ENCODE measurements around the gene ATG10.

ATG10 gene

DNA sequence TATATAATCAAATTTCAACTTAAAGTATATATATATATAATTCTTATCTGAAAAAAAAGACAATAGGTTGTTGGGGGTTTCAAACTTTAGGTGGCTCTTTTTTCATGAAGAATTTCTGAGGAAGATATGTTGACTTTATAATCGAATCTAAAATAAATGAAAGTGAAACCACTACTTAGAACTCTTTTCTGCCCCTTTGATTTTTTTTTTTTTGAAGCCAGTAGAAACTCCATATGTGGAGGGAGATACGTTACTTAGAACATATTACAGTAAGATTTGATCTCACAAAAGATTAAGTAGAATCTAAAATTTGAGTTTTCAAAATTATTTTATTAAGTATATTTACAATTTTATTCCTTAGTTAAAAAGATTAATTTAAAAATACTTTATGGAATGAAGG is 96.9 kb downstream of the ATG10 start:
- no peaks in the 10 kb centered on the region for H3K27me3 Mint-ChIP-seq (ENCODE audit: low read depth)
- H3K27ac Mint-ChIP-seq: no peak overlapping the region
- no peaks in the 10 kb centered on the region for H3K36me3 Mint-ChIP-seq (ENCODE audit: low read depth)
- TF ChIP-seq, protein P1, sequence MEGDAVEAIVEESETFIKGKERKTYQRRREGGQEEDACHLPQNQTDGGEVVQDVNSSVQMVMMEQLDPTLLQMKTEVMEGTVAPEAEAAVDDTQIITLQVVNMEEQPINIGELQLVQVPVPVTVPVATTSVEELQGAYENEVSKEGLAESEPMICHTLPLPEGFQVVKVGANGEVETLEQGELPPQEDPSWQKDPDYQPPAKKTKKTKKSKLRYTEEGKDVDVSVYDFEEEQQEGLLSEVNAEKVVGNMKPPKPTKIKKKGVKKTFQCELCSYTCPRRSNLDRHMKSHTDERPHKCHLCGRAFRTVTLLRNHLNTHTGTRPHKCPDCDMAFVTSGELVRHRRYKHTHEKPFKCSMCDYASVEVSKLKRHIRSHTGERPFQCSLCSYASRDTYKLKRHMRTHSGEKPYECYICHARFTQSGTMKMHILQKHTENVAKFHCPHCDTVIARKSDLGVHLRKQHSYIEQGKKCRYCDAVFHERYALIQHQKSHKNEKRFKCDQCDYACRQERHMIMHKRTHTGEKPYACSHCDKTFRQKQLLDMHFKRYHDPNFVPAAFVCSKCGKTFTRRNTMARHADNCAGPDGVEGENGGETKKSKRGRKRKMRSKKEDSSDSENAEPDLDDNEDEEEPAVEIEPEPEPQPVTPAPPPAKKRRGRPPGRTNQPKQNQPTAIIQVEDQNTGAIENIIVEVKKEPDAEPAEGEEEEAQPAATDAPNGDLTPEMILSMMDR (IDR thresholded peaks at IDR 0.05; ENCODE audit: unreplicated experiment in 3 of 3): no peak
- H3K9me3 Mint-ChIP-seq: no peaks in the 10 kb centered on the region
- no peaks in the 10 kb centered on the region for H3K4me1 Mint-ChIP-seq
- no peak overlapping the region for H3K4me3 Mint-ChIP-seq

- Mint-ChIP-seq H3K36me3 (ENCODE audit: low read depth) (no peaks in the 10 kb centered on the region), H3K27ac (no peak overlapping the region), H3K4me3 (no peak overlapping the region), H3K9me3 (no peaks in the 10 kb centered on the region), H3K4me1 (no peaks in the 10 kb centered on the region), H3K27me3 (ENCODE audit: low read depth) (no peaks in the 10 kb centered on the region)
- TF ChIP-seq, protein P1 (IDR thresholded peaks at IDR 0.05; ENCODE audit: unreplicated experiment in 3 of 3): no peak
Measured at GRCh38 chr5:82072138-82072537, 100.3 kb downstream of the ATG10 start.

DNA sequence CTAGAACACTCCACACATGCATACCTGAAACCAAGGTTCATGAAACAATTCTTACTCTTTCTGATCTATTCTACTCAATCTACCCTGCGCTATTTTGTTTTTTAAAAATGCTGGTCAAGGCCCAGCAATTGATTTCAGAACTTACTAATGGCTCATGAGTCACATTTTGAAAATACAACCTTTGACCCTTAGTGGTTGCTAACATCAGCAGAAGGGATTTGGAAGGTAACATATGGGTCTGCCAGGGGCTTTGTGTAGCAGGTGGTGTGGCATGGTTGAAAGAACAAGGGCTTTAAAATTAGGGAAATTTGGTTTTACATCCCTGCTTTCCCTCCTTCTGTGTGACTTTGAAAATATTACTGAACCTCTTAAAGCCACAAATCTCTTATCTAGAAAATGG is 101.4 kb downstream of the ATG10 start:
- no peaks in the 10 kb centered on the region for H3K36me3 Mint-ChIP-seq (ENCODE audit: low read depth)
- no peaks in the 10 kb centered on the region for H3K4me1 Mint-ChIP-seq

GRCh38 chr5:82074950-82075349 is 103.1 kb downstream of the ATG10 start:
- H3K4me1 Mint-ChIP-seq: no peaks in the 10 kb centered on the region
- TF ChIP-seq, protein P1 (IDR thresholded peaks at IDR 0.05; ENCODE audit: unreplicated experiment in 3 of 3): no peak
- H3K4me3 Mint-ChIP-seq: no peak overlapping the region
- H3K27me3 Mint-ChIP-seq (ENCODE audit: low read depth): no peaks in the 10 kb centered on the region
- peaks cover 9% of the 10 kb centered on the region for H3K9me3 Mint-ChIP-seq
- no peak overlapping the region for H3K27ac Mint-ChIP-seq
- H3K36me3 Mint-ChIP-seq (ENCODE audit: low read depth): peaks cover 10% of the 10 kb centered on the region

More for the DNA sequence above, 101.4 kb downstream of the ATG10 start:
- Mint-ChIP-seq H3K9me3 (no peaks in the 10 kb centered on the region), H3K4me3 (no peak overlapping the region), H3K27ac (no peak overlapping the region), H3K27me3 (ENCODE audit: low read depth) (no peaks in the 10 kb centered on the region)
- TF ChIP-seq, protein P1 (IDR thresholded peaks at IDR 0.05; ENCODE audit: unreplicated experiment in 3 of 3): no peak

GRCh38 chr5:82077496-82077895 is 105.7 kb downstream of the ATG10 start:
- Mint-ChIP-seq H3K9me3 (peaks cover 27% of the 10 kb centered on the region), H3K27me3 (ENCODE audit: low read depth) (no peaks in the 10 kb centered on the region), H3K27ac (no peak overlapping the region), H3K4me3 (no peak overlapping the region), H3K4me1 (no peaks in the 10 kb centered on the region), H3K36me3 (ENCODE audit: low read depth) (peaks cover 28% of the 10 kb centered on the region)
- TF ChIP-seq, protein P1 (IDR thresholded peaks at IDR 0.05; ENCODE audit: unreplicated experiment in 3 of 3): no peak

DNA sequence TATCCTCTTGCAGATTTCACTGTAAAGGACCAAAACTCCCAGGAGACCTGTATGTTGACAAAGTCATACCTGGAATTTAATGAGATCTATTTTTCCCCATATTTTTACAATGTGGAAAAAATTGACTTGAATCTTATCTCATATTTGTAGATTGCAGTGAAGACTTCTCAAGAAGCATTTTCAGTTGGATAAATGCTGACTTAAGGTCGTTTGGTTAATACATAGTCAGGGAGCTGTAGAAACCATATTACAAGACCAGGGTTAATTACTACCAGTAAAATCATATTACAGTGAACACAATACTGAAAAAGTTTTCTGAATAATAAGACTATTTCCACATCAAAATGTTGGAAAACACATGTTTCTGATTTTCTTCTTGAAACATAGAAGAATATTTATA is 119.8 kb downstream of the ATG10 start:
- Mint-ChIP-seq H3K36me3 (ENCODE audit: low read depth) (peaks cover 42% of the 10 kb centered on the region), H3K4me3 (no peak overlapping the region), H3K27me3 (ENCODE audit: low read depth) (no peaks in the 10 kb centered on the region), H3K27ac (no peak overlapping the region), H3K9me3 (peaks cover 43% of the 10 kb centered on the region), H3K4me1 (peaks cover 5% of the 10 kb centered on the region)
- TF ChIP-seq, protein P1 (IDR thresholded peaks at IDR 0.05; ENCODE audit: unreplicated experiment in 3 of 3): no peak
